GM19455 (cell line): ENCODE results near the gene SYCE3.
"Not testable (repeated sequence)": the region's sequence is repeated elsewhere in the genome, so short reads cannot be mapped to it uniquely, and the experiment has no call there.

Source experiments
- ATAC-seq: cut with Tn5 transposase; IDR thresholded peaks from one replicate; pipeline ENCODE4 v1.9.1; 2021; ENCODE audit not compliant: unreplicated experiment

Gene SYCE3, protein sequence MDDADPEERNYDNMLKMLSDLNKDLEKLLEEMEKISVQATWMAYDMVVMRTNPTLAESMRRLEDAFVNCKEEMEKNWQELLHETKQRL

DNA sequence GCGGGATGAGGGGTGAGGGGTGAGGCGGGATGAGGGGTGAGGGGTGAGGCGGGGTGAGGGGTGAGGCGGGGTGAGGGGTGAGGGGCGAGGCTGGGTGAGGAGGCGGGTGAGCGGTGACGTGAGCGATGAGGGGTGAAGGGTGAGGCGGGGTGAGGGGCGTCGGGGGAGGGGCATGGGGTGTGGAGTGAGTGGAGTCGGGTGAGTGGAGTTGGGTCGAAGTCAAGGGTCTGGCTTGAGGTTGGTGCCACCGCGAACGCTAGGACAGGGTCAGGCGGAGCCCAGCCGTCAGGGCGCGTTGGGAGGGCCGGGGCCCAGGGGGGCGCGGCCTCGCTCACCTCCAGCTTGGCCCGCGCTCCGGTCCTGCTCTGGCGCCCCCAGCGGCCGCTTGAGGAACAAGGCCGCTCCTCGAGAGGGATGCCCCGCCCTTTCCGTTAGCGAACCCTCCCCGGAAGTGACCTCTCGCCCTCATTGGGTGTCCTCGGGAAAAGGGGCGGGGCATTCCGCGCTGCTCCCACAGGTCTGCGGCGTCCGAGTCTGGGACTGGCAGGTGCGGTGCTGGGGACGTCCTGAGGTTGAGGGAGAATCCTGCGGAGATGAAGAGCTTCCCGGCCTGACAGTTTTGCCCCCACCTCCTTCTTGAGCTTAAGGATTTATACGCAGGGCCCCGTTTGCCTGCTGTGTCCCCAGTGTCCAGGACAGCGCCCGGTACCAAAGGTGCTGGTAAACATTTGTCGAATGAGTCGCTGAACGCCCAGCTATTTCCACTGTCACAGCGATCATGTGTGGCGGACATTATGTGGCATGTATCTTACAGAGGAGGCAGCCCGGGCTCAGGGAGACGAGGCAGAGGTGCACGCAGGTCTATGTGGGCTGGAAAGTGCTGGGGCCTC is at the start of gene SYCE3:
TSS of gene SYCE3 (minus strand) at position 397 of the 890 bp plus-strand sequence. CDS start 6,514 bp downstream, outside the sequence.
- peak; percentile 94 for ATAC-seq

GRCh38 chr22:50612168-50612527 is 49.4 kb upstream of the SYCE3 start:
- no peak for ATAC-seq

DNA sequence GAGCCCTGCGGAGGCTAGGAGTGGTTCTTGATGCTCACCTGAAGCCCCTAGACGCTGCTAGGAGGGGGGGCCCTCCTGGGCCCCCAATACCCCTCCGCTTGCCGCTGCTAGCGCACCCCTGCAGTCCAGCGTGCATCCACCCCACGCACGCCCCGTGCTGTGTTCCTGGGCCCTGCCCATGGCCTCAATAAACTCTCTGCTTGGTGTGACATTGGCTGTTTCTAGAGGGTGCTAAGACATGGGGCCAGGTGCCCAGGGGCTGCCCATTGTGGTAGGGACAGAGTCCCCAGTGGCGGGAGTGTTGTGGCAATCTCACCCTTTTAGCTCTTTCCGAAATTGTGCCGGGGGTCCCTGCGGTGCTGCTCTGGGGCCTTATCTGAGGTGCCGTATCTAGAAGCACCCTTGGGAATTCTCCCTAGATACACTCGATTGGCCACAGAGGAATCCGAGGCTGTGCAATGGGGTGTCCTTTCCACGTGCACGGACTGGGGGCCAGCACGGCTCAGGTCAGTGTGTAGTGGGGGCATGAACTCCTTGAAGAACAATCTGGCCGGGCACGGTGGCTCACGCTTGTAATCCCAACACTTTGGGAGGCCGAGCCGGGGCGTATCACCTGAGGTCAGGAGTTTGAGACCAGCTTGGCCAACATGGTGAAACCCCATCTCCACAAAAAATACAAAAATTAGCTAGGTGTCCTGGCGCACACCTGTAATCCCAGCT is 48.8 kb upstream of the SYCE3 start:
- no peak for ATAC-seq

GRCh38 chr22:50610581-50610980 is 47.9 kb upstream of the SYCE3 start:
- no peak for ATAC-seq

- ATAC-seq, result no peak
These were observed 47.3 kb upstream of the SYCE3 start for GRCh38 chr22:50610041-50610451.

- no peak for ATAC-seq
These were observed 46.9 kb upstream of the SYCE3 start for GRCh38 chr22:50609599-50609998.

DNA sequence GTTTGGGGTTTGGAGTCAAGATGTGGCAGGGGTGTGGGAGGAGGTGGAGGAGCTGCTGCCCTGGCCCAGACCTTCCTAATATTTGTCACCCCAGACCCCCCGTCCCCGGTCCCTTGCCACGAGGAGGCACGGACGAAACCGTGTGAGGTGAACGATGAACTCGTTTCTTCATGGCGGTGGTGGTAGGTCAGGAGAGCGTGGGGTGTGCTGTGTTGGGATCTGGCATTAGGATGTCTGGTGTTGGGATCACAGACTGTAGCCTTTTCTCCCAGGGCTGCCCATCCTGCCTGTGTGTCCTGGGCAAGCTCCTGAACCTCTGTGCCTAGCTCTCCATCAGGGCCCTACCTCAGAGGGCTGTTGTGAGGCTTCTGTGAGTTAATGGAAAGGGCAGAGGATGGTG is 46.3 kb upstream of the SYCE3 start:
- no peak for ATAC-seq

GRCh38 chr22:50608058-50608840 is 45.5 kb upstream of the SYCE3 start:
- not testable (repeated sequence) for ATAC-seq

DNA sequence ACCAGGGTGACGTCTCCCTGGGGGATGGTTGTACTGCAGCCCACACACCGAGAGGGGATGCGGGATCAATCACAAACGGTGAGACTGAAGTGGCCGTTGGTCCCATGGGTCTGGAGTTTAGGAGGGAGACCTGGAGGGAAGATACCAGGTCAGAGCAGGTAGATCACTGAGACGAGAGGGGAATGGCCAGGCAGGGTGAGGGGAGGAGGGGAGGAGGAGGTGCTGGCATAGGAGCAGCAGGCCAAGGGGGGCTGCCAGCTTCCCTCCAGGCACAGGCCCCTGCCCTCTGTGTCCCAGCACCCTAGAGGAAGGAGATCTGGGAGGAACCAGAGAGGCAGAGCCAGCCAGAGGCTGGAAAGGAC is 44.9 kb upstream of the SYCE3 start:
- no peak for ATAC-seq

DNA sequence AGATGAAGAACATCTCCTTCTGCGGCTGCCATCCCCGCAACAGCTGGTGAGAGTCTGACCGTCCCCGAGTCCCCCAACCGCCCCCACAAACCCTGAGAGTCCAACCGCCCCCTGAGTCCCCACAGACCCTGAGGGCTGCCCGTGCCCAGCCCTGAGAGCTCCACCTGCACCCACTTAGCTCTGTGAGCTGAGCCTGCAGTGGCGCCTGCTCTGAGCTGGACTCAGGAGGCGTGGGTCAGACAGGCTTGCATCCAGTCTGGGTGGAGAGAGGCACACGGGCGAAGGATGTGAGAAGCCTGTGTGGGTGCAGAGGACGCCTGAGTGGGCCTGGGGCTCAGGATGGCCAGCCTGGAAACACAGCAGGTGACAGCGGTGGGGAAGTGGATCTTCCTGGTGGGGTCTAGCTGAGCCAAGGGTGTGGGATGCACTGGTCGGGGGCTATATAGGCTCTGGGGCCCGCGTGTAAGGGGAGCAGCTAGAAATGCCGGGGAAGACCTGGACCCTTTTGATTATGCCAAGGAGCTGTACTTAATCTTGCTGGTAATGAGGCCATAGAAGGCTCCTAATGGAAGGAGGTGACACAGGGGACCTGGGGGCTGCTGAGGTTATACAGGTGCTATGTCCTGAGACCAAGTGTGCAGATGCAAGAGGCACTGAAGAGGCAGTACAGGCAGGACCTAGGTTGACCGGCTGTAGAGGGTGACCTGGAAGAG is 44.4 kb upstream of the SYCE3 start:
- no peak for ATAC-seq

DNA sequence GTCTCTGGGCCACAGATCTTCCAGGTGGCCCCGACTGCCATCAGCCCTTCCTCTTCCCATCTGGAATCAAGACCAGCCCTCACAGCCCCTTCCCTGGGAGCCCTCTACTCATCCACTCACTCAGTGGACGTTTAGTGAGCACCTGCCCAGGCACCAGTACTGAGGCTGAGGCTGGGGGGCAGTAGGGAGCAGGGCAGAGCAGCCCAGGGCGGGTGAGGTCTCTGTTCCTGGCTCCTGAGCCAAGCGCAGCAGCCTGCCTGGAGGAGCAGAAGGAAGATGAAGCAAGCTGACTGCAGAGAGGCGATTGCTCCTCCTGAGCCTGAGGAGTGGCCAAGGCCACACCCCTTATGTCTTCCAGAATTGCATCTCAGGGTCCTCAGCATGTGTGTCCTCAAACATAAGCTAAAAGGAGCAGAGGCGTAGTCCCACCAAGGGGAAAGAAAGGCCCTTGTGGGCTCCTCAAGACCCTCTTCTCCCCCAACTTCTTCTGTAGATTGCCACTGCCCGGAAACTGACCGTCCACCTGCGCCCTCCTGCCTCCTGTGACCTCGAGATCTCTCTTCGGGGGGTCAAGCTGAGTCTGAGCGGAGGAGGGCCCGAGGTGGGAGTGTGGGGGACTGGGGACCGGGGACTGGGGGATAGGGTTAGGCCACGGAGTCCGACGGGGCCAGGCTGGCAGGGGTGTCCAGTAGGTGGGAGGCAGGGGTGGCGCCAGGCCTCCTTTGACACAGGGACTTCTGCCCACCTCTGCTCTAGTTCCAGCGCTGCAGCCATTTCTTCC is 43.6 kb upstream of the SYCE3 start:
- ATAC-seq, result no peak

- no peak for ATAC-seq
These were observed 42.9 kb upstream of the SYCE3 start for GRCh38 chr22:50605613-50606074.

DNA sequence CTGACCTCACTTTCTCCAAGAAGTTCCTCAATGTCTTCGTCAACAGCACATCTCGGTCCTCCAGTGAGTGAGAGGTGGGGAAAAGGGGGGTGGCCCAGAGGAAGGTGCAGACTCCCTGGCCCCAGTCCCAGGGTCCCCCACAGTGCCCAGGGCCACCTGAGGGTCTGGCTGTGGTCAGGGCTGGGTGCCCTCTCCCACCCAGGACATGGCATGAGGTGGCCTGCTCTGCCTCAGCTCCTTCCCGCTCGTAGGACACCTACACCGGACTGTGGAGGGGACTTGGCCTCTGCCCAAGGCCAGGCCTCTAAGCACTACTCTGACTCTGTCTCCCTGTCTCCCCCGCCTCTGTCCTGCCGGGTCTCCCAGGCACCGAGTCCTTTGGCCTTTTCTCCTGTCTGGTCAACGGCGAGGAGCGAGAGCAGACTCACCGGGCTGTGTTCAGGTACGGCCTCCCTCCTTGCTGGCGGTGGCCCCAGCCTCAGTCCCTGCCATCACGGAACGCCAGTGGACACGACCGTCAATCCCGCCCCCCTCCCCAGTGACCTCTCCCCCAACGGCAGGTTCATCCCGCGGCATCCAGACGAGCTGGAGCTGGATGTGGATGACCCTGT is 42.4 kb upstream of the SYCE3 start:
- ATAC-seq, result no peak

GRCh38 chr22:50604256-50605001 is 41.7 kb upstream of the SYCE3 start:
- ATAC-seq, result no peak

DNA sequence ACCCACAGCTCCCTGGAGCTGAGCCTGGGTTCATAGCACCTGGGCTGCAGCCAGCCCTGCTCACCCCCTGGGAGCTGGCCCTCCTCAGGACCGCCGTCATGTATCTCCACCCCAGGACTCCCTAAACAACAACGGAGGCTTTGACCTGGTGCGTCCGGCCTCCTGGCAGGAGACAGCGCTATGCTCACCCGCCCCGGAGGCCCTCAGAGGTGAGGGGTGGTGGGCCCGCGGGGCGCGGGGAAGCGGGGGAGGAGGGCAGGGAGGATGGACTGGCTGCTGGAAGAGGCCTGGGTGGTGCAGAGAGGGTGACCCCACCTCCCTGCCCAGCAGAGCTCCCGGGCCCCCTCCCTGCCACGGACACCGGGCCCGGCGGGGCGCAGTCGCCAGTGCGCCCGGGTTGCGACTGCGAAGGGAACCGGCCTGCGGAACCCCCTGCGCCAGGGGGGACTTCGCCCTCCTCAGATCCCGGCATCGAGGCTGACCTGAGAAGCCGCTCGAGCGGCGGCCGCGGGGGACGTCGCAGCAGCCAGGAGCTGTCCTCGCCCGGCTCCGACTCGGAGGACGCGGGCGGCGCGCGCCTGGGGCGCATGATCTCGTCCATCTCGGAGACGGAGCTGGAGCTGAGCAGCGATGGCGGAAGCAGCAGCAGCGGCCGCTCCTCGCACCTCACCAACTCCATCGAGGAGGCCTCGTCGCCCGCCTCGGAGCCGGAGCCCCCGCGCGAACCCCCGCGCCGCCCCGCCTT is 41.0 kb upstream of the SYCE3 start:
- no peak for ATAC-seq

DNA sequence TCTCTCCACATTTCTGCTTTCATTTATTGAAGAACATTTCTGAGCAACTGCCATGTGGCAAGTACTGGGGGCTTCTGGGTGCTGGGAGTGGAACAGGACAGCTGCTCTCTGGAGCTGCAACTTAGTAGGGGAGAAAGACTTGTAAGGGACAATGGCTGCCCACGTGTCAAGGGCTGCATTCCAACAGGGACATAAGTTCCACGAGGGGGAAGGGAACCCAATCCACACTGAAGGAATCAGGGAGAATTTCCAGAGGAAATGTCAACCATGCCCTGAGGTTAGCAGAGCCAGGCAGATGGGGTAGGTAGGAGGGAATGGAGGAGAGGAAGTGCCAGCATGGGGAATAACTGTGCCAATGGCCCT is 39.6 kb upstream of the SYCE3 start:
- ATAC-seq, result no peak

DNA sequence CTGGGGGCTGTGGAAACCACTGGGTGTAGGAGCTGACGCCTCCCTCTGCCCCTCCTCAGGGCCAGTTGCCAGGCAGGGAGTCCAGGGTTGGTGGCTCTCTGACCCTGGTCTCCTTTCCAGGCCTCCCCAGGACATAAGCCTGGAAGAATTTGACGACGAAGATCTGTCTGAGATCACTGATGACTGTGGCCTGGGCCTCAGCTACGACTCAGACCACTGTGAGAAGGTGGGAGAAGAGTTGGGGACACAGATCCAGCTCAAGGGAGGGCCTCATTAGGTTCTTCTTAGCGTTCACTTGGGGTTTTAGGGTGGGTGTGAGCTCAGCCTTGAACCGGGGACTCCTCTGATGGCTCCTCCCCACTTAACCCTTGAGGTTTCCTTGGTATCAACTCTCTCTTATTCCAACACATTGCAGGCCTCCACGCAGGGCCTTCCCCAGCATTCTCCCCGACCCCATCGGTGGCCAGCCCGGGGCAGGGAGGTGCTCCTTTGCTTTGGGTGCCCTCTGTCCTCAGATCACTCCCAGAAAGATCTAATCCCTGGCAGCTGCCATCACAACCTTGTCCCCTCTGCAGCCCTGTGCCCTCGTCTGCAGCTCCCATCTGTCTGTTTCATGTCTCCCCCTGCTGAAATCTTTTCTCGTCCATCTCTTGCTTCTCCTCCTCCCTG is 39.1 kb upstream of the SYCE3 start:
- ATAC-seq, result no peak
